ENCODE measurements around the gene SLC38A1.
"Not testable (repeated sequence)": the region's sequence is repeated elsewhere in the genome, so short reads cannot be mapped to it uniquely, and the experiment has no call there.

SLC38A1 gene

DNA sequence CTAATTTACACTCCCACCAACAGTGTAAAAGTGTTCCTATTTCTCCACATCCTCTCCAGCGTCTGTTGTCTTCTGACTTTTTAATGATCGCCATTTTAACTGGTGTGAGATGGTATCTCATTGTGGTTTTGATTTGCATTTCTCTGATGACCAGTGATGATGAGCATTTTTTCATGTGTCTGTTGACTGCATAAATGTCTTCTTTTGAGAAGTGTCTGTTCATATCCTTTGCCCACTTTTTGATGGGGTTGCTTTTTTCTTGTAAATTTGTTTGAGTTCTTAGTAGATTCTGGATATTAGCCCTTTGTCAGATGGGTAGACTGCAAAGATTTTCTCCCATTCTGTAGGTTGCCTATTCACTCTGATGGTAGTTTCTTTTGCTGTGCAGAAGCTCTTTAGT is 78.3 kb downstream of the SLC38A1 start:
- H3K4me3 ChIP-seq (ENCODE audit: low read depth in 1 of 5, low read length in 5 of 5); H3K27me3 ChIP-seq (ENCODE audit: control insufficient read depth in 5 of 5, insufficient read depth in 4 of 5, low read length in 5 of 5); H3K9ac ChIP-seq (ENCODE audit: low read length in 5 of 5); H3K27ac ChIP-seq (ENCODE audit: low read depth, low read length); H3K36me3 ChIP-seq (ENCODE audit: control insufficient read depth in 5 of 5, insufficient read depth in 5 of 5, low read length in 5 of 5); H3K4me1 ChIP-seq (ENCODE audit: control insufficient read depth in 5 of 5, insufficient read depth in 5 of 5, low read length in 5 of 5); H3K9me3 ChIP-seq (ENCODE audit: control insufficient read depth in 5 of 5, low read length in 5 of 5): not testable (repeated sequence)

DNA sequence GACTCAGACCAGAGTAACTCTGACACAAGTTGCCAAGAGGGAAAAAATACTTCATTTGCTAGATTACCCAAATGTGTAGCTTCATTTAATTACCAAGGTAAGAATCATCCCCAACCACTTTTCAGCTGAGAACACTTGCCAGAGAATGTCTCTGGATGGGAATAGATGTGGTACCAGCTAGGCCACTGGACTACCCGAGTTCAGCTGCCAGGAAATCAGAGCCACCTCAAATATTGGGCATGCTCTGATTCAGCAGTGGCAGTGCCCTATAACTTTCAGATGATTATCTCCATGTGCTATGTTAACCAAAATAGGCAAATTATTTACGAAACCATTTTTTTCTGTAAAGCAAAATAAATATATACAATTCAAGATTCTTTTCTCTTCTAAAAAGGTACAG is 80.7 kb downstream of the SLC38A1 start:
- Histone ChIP-seq H3K27me3 (ENCODE audit: control insufficient read depth in 5 of 5, insufficient read depth in 4 of 5, low read length in 5 of 5) (no peaks in the 10 kb centered on the region), H3K9ac (ENCODE audit: low read length in 5 of 5) (no peak overlapping the region)

DNA sequence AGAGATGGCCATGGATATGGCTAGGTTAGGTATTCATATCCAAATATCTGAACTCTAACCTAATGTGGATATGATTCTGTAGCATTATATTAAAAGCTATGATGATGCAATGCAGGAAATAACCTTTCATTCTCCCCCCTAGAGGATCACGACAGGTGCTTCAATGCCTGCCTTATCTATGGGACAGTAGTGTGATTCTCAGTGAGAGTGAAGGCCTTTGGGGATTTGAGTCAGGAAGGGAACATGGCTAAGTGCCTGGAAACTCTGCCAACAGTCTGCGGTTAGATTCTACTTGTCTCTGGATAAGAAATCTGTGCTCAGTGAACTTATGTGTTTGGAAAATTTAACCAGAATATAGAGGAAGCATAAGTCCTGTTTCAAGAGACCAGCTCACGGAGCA is 81.8 kb downstream of the SLC38A1 start:
- Histone ChIP-seq H3K4me3 (ENCODE audit: low read depth in 1 of 5, low read length in 5 of 5) (no peak overlapping the region), H3K4me1 (ENCODE audit: control insufficient read depth in 5 of 5, insufficient read depth in 5 of 5, low read length in 5 of 5) (peaks cover 0 to 9% (median 8%) of the 10 kb centered on the region in 5 donors), H3K27ac (ENCODE audit: low read depth, low read length) (no peak overlapping the region), H3K27me3 (ENCODE audit: control insufficient read depth in 5 of 5, insufficient read depth in 4 of 5, low read length in 5 of 5) (no peaks in the 10 kb centered on the region), H3K9ac (ENCODE audit: low read length in 5 of 5) (no peak overlapping the region), H3K9me3 (ENCODE audit: control insufficient read depth in 5 of 5, low read length in 5 of 5) (no peaks in the 10 kb centered on the region), H3K36me3 (ENCODE audit: control insufficient read depth in 5 of 5, insufficient read depth in 5 of 5, low read length in 5 of 5) (no peaks in the 10 kb centered on the region)

More for the DNA sequence above, 80.7 kb downstream of the SLC38A1 start:
- H3K4me3 ChIP-seq (ENCODE audit: low read depth in 1 of 5, low read length in 5 of 5): no peak overlapping the region
- H3K9me3 ChIP-seq (ENCODE audit: control insufficient read depth in 5 of 5, low read length in 5 of 5): no peaks in the 10 kb centered on the region
- H3K27ac ChIP-seq (ENCODE audit: low read depth, low read length): no peak overlapping the region
- H3K36me3 ChIP-seq (ENCODE audit: control insufficient read depth in 5 of 5, insufficient read depth in 5 of 5, low read length in 5 of 5): no peaks in the 10 kb centered on the region
- peaks cover 0 to 9% (median 8%) of the 10 kb centered on the region in 5 donors for H3K4me1 ChIP-seq (ENCODE audit: control insufficient read depth in 5 of 5, insufficient read depth in 5 of 5, low read length in 5 of 5)

DNA sequence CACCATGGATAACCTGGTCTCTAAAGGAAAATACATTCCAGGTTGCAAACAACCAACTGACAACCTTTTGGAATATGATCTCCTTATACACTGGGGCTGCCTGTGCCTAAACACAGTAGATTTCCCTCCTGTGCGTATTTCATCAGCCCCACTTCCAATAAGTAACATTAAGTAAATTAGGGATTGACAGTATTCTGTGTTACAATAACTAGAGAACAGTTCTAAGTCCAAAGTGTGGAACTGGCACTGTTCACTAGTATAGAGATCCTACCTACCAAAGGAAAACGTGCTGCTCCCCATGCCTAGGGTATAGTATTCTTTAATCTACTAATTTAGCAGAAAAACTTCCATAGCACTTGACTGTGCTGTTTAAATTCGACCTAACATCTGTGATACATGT is 82.8 kb downstream of the SLC38A1 start:
- Histone ChIP-seq H3K4me1 (ENCODE audit: control insufficient read depth in 5 of 5, insufficient read depth in 5 of 5, low read length in 5 of 5) (peaks cover 0 to 9% (median 8%) of the 10 kb centered on the region in 5 donors), H3K9ac (ENCODE audit: low read length in 5 of 5) (no peak overlapping the region), H3K9me3 (ENCODE audit: control insufficient read depth in 5 of 5, low read length in 5 of 5) (no peaks in the 10 kb centered on the region), H3K27me3 (ENCODE audit: control insufficient read depth in 5 of 5, insufficient read depth in 4 of 5, low read length in 5 of 5) (no peaks in the 10 kb centered on the region), H3K36me3 (ENCODE audit: control insufficient read depth in 5 of 5, insufficient read depth in 5 of 5, low read length in 5 of 5) (no peaks in the 10 kb centered on the region), H3K27ac (ENCODE audit: low read depth, low read length) (no peak overlapping the region), H3K4me3 (ENCODE audit: low read depth in 1 of 5, low read length in 5 of 5) (no peak overlapping the region)

DNA sequence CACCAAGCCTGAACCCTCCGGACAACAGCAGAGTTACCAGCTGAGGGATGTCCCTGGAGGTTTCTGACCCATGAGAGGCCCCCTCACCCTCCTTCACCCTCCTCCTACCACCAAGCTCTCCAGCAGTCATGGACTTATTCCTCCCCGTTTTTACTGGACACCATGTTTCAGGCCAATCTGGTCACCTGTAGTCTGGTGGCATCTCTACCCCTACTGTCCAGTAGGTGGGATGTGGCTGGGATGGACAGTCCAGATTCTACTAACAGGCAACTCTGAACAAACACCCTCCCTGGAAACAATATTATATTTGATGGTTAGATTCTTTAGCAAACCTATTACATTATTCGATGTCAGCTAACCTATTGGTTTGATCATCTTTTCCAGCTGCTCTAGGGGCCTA is 83.2 kb downstream of the SLC38A1 start:
- H3K4me3 ChIP-seq (ENCODE audit: low read depth in 1 of 5, low read length in 5 of 5): no peak overlapping the region
- no peak overlapping the region for H3K9ac ChIP-seq (ENCODE audit: low read length in 5 of 5)
- H3K9me3 ChIP-seq (ENCODE audit: control insufficient read depth in 5 of 5, low read length in 5 of 5): no peaks in the 10 kb centered on the region
- H3K27me3 ChIP-seq (ENCODE audit: control insufficient read depth in 5 of 5, insufficient read depth in 4 of 5, low read length in 5 of 5): no peaks in the 10 kb centered on the region
- no peaks in the 10 kb centered on the region for H3K36me3 ChIP-seq (ENCODE audit: control insufficient read depth in 5 of 5, insufficient read depth in 5 of 5, low read length in 5 of 5)
- no peak overlapping the region for H3K27ac ChIP-seq (ENCODE audit: low read depth, low read length)
- H3K4me1 ChIP-seq (ENCODE audit: control insufficient read depth in 5 of 5, insufficient read depth in 5 of 5, low read length in 5 of 5): peaks cover 0 to 9% (median 8%) of the 10 kb centered on the region in 5 donors

DNA sequence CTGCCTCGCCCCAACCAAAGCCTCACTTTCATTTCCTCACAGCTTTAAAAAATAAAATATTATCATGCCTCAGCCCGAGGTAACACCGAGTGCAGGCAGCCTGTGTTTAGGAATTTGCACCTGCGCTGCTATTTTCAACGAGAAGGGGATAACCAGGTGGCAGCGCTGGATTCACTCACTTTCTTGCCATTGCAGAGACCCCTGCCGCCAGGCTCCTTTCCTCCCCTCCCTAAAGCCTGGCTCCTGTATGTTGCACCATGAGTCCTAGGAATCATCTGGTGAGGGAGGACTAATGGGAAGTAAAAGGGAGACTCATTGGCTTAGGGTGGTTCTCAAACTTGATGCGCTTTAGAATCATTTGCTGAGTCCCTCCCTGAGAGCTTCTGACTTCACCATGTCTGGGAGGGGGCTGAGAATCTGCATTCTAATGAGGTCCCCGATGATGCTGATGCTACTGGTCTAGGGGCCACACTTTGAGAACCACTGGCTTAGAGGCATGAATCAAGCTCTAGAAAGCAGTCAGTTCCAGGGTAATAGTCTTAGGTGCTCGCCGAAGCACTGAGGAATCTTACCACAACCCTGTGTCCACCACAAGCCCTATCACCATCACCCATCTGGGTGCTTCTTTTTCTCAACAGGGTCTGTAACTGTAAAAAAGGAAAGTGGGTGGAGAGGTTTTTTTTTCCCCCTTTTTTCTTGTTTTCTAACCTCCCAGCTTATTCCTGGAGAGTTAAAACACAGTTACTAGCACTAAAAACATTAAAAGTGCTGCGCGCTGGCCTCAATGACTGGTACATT is 83.8 kb downstream of the SLC38A1 start:
- H3K36me3 ChIP-seq (ENCODE audit: control insufficient read depth in 5 of 5, insufficient read depth in 5 of 5, low read length in 5 of 5): no peaks in the 10 kb centered on the region
- H3K9ac ChIP-seq (ENCODE audit: low read length in 5 of 5): no peak overlapping the region
- H3K27ac ChIP-seq (ENCODE audit: low read depth, low read length): no peak overlapping the region
- H3K9me3 ChIP-seq (ENCODE audit: control insufficient read depth in 5 of 5, low read length in 5 of 5): no peaks in the 10 kb centered on the region
- peaks cover 0 to 9% (median 8%) of the 10 kb centered on the region in 5 donors for H3K4me1 ChIP-seq (ENCODE audit: control insufficient read depth in 5 of 5, insufficient read depth in 5 of 5, low read length in 5 of 5)
- no peak overlapping the region for H3K4me3 ChIP-seq (ENCODE audit: low read depth in 1 of 5, low read length in 5 of 5)
- H3K27me3 ChIP-seq (ENCODE audit: control insufficient read depth in 5 of 5, insufficient read depth in 4 of 5, low read length in 5 of 5): no peaks in the 10 kb centered on the region

DNA sequence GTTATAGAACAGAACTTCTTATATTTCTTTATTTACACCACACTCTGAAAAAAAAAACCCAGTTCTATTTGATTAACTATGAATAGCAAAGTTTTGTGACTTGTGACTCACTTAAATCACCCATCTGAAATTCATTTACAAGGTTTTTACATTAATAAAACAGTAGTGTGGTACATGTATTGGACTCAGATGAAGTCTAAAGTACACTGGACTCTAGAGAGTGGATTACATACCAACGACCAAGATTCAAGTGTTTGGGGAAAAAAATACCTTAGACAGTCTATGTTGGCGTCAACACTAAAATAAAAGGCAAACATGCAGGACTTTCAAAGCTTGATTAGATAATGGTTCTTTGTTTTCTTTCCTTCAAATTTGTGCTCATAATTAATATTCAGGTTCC is 85.7 kb downstream of the SLC38A1 start:
- H3K36me3 ChIP-seq (ENCODE audit: control insufficient read depth in 5 of 5, insufficient read depth in 5 of 5, low read length in 5 of 5): no peaks in the 10 kb centered on the region
- no peak overlapping the region for H3K9ac ChIP-seq (ENCODE audit: low read length in 5 of 5)
- H3K27ac ChIP-seq (ENCODE audit: low read depth, low read length): no peak overlapping the region
- no peak overlapping the region for H3K4me3 ChIP-seq (ENCODE audit: low read depth in 1 of 5, low read length in 5 of 5)
- peaks cover 0 to 9% (median 8%) of the 10 kb centered on the region in 5 donors for H3K4me1 ChIP-seq (ENCODE audit: control insufficient read depth in 5 of 5, insufficient read depth in 5 of 5, low read length in 5 of 5)
- H3K27me3 ChIP-seq (ENCODE audit: control insufficient read depth in 5 of 5, insufficient read depth in 4 of 5, low read length in 5 of 5): no peaks in the 10 kb centered on the region
- no peaks in the 10 kb centered on the region for H3K9me3 ChIP-seq (ENCODE audit: control insufficient read depth in 5 of 5, low read length in 5 of 5)

DNA sequence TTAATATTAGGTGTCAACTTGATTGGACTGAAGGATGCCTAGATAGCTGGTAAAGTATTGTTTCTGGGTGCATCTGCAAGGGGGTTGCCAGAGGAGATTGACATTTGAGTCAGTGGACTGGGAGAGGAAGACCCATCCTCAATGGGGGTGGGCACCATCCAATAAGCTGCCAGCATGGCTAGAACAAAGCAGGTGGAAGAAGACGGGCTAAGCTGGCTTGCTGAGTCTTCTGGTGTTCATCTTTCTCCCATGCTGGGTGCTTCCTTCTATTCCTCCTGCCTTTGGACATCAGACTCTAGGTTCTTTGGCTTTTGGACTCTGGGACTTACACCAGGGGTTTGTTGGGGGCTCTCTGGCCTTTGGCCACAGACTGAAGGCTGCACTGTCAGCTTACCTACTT is 87.4 kb downstream of the SLC38A1 start:
- Histone ChIP-seq H3K27me3 (ENCODE audit: control insufficient read depth in 5 of 5, insufficient read depth in 4 of 5, low read length in 5 of 5) (no peaks in the 10 kb centered on the region), H3K27ac (ENCODE audit: low read depth, low read length) (no peak overlapping the region), H3K4me1 (ENCODE audit: control insufficient read depth in 5 of 5, insufficient read depth in 5 of 5, low read length in 5 of 5) (no peaks in the 10 kb centered on the region), H3K9ac (ENCODE audit: low read length in 5 of 5) (no peak overlapping the region), H3K9me3 (ENCODE audit: control insufficient read depth in 5 of 5, low read length in 5 of 5) (no peaks in the 10 kb centered on the region), H3K4me3 (ENCODE audit: low read depth in 1 of 5, low read length in 5 of 5) (no peak overlapping the region), H3K36me3 (ENCODE audit: control insufficient read depth in 5 of 5, insufficient read depth in 5 of 5, low read length in 5 of 5) (no peaks in the 10 kb centered on the region)

DNA sequence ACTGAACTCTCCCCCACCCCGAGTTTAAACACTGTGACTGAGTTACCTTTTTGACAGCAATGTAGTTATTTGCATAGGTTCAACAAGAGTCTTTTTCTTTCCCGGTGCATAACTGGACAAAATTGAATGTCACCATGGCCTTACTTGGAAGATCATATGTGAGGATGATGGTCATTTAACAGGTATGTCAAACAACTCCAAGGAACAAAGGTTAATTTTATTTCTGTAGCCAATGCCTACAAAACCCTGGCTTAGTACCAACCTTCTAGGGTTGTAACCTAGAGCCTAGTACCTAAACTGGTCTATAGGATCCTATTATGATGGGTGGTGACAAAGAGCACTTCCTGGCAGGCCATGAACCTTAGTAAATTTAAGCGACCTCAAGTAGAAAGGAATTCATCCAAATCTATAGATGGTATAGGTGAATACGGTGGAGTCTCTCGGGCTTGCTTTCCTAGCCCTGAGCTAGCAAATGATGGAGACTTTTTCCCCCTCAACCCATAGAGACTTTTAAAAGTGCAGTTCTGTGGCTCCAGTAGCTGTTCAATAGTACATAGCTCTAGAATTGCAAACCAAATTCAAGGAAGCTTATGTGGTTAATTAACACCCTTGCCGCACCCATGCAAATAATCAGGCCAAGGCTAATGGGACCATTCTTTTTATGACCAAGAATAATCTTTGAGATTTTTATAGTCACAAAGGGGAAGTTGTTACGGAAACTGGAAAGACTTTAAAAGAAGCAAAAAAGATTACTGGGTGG is 89.0 kb downstream of the SLC38A1 start:
- Histone ChIP-seq H3K4me3 (ENCODE audit: low read depth in 1 of 5, low read length in 5 of 5) (no peak overlapping the region), H3K9me3 (ENCODE audit: control insufficient read depth in 5 of 5, low read length in 5 of 5) (no peaks in the 10 kb centered on the region), H3K27ac (ENCODE audit: low read depth, low read length) (no peak overlapping the region), H3K4me1 (ENCODE audit: control insufficient read depth in 5 of 5, insufficient read depth in 5 of 5, low read length in 5 of 5) (no peaks in the 10 kb centered on the region), H3K27me3 (ENCODE audit: control insufficient read depth in 5 of 5, insufficient read depth in 4 of 5, low read length in 5 of 5) (no peaks in the 10 kb centered on the region), H3K9ac (ENCODE audit: low read length in 5 of 5) (no peak overlapping the region), H3K36me3 (ENCODE audit: control insufficient read depth in 5 of 5, insufficient read depth in 5 of 5, low read length in 5 of 5) (no peaks in the 10 kb centered on the region)

DNA sequence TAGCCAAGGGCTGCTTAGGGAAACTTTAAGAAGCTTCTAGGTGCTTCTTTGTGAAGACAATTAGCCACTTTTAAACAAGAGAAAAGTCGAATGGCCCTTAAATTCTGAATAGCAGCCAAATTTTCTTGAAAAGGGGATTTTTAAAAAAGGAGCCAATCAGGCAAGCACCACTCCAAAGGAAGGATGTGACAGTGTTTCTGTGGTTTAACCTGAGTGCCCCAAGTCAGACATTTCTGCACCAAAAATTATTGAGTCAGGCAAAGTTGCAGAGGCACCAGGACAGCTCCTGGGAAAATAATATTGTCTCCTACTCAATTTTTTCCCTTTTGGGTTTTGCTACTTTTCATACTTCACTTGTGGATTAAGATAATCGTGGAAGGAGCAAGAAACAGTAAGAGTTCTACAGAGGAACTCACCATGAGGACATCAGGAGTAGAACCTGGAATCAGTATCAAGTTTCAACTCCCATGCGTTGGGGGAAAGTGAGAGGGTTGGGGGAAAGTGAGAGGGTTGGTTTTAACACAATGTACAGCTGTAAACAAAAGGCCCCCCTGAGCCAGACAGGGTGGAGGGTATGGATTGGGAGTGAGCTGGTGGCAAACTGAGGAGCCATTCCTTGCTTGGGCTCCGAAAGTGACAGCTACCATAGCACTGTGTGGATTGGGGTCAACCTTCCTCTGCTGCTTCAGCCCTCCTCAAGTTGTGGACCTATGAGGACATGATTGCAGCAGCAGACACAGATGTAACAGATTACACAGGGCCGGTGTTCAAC is 90.8 kb downstream of the SLC38A1 start:
- Histone ChIP-seq H3K4me3 (ENCODE audit: low read depth in 1 of 5, low read length in 5 of 5) (no peak overlapping the region), H3K4me1 (ENCODE audit: control insufficient read depth in 5 of 5, insufficient read depth in 5 of 5, low read length in 5 of 5) (no peaks in the 10 kb centered on the region), H3K9ac (ENCODE audit: low read length in 5 of 5) (no peak overlapping the region), H3K9me3 (ENCODE audit: control insufficient read depth in 5 of 5, low read length in 5 of 5) (no peaks in the 10 kb centered on the region), H3K27ac (ENCODE audit: low read depth, low read length) (no peak overlapping the region), H3K36me3 (ENCODE audit: control insufficient read depth in 5 of 5, insufficient read depth in 5 of 5, low read length in 5 of 5) (no peaks in the 10 kb centered on the region), H3K27me3 (ENCODE audit: control insufficient read depth in 5 of 5, insufficient read depth in 4 of 5, low read length in 5 of 5) (no peaks in the 10 kb centered on the region)

Measured in subcutaneous abdominal adipose tissue (tissue), 5 donors.